Fibroblast of lung (primary cell): ENCODE measurements around the gene ALOX5. TPM values are rescaled to one million over a fixed set of nuclear protein-coding genes. Genes with fewer than 3 reads are reported as not detected.

ENCODE experiments used
- DNase-seq, 2 donors: peaks; one replicate each; pipeline versions ENCODE4 v3.0.0 to v3.0.0-alpha.2; 2010; ENCODE audit warnings: low read depth in 2 of 2
- H2AFZ ChIP-seq: 2 replicates; pipeline ENCODE4 v1.5.1; 2012; ENCODE audit warnings: low read length, control low read depth, inconsistent platforms
- H3K27ac ChIP-seq: 2 replicates; pipeline ENCODE4 v1.5.1; 2011; ENCODE audit warnings: low read length, control low read depth; ENCODE audit not compliant: insufficient read depth
- H3K27me3 ChIP-seq: 2 replicates; pipeline ENCODE4 v1.5.1; 2011; ENCODE audit warnings: mild to moderate bottlenecking, low read length; ENCODE audit not compliant: control insufficient read depth, insufficient read depth
- H3K36me3 ChIP-seq: 2 replicates; pipeline ENCODE4 v1.5.1; 2011; ENCODE audit warnings: low read length; ENCODE audit not compliant: control insufficient read depth, insufficient read depth
- H3K4me1 ChIP-seq: 2 replicates; pipeline ENCODE4 v1.5.1; 2011; ENCODE audit warnings: low read length; ENCODE audit not compliant: control insufficient read depth, insufficient read depth; ENCODE audit errors: extremely low read depth
- H3K4me2 ChIP-seq: 2 replicates; pipeline ENCODE4 v1.5.1; 2011; ENCODE audit warnings: low read length, control low read depth; ENCODE audit not compliant: insufficient read depth; ENCODE audit errors: extremely low read depth
- H3K4me3 ChIP-seq, 4 experiments: fragments of 200-600 bp in 1 of 4; sonication (generic) in 1 of 4; replicated peaks in 1 of 4; 2 replicates each; pipeline ENCODE4 v1.5.1; 2011 to 2016; ENCODE audit warnings: low read length in 4 of 4, low read depth in 3 of 4, mild to moderate bottlenecking in 3 of 4, control low read depth in 2 of 4, inconsistent platforms in 1 of 4, mixed read lengths in 1 of 4; ENCODE audit not compliant: insufficient read depth in 1 of 4; ENCODE audit errors: control extremely low read depth in 1 of 4
- H3K79me2 ChIP-seq: 2 replicates; pipeline ENCODE4 v1.5.1; 2012; ENCODE audit warnings: mild to moderate bottlenecking, low read length, inconsistent platforms; ENCODE audit not compliant: control insufficient read depth, insufficient read depth
- H3K9ac ChIP-seq: 2 replicates; pipeline ENCODE4 v1.5.1; 2011; ENCODE audit warnings: mild to moderate bottlenecking, low read length, control low read depth; ENCODE audit not compliant: insufficient read depth
- H3K9me3 ChIP-seq: 2 replicates; pipeline ENCODE4 v1.5.1; 2012; ENCODE audit warnings: low read depth, low read length; ENCODE audit not compliant: control insufficient read depth, insufficient read depth
- H4K20me1 ChIP-seq: 2 replicates; pipeline ENCODE4 v1.5.1; 2011; ENCODE audit warnings: low read length; ENCODE audit not compliant: control insufficient read depth, insufficient read depth; ENCODE audit errors: extremely low read depth
- CTCF ChIP-seq, 2 donors: IDR thresholded peaks in 1 of 2; conservative IDR thresholded peaks in 1 of 2; 1 replicate in 1 of 2; 2 replicates in 1 of 2; pipeline ENCODE4 v1.5.1; 2011 to 2012; ENCODE audit warnings: low read length in 2 of 2, control low read depth in 1 of 2, inconsistent platforms in 1 of 2, low read depth in 1 of 2, mild to moderate bottlenecking in 1 of 2
- EZH2 ChIP-seq: IDR thresholded peaks from 2 replicates; pipeline ENCODE4 v1.5.1; 2012; ENCODE audit warnings: low read length, control low read depth, mild to moderate bottlenecking; ENCODE audit errors: missing control alignments
- polyA plus RNA-seq, 2 donors: library from polyadenylated mRNA; depleted of rRNA in 1 of 2; stranded (reverse) in 1 of 2; unstranded in 1 of 2; fragments of >200 nt; gene quantifications; 2 replicates each; pipeline ENCODE4 v1.2.1, GENCODE V29; 2011 to 2012; ENCODE audit warnings: missing spikeins in 1 of 2
- total RNA-seq: library from RNA; depleted of rRNA; stranded (reverse); fragments of >200 nt; gene quantifications from 2 replicates; pipeline ENCODE4 v1.2.1, GENCODE V29; 2014

Gene ALOX5
- total and polyA plus RNA-seq, 2 donors (not counting 1 experiment from before 2014, with no cell fraction given) = not detected

- H3K4me2 ChIP-seq = no peak overlapping the region
- H3K4me1 ChIP-seq = no peaks in the 10 kb centered on the region
- H3K79me2 ChIP-seq = no peaks in the 10 kb centered on the region
- no peaks in the 10 kb centered on the region for H3K9me3 ChIP-seq
- DNase-seq = no peak
- H4K20me1 ChIP-seq = no peaks in the 10 kb centered on the region
- no peak overlapping the region for H3K4me3 ChIP-seq
- no peaks in the 10 kb centered on the region for H3K36me3 ChIP-seq
- TF ChIP-seq CTCF (conservative IDR thresholded peaks at IDR 0.05 in 1 of 2, IDR thresholded peaks at IDR 0.05 in 1 of 2; ENCODE audit: low read depth in 1 of 2, low read length in 2 of 2) = no peak
- no peak for TF ChIP-seq EZH2
- H3K9ac ChIP-seq = no peak overlapping the region
- H2AFZ ChIP-seq = no peak overlapping the region
- H3K27ac ChIP-seq = no peak overlapping the region
- no peaks in the 10 kb centered on the region for H3K27me3 ChIP-seq
Observed at GRCh38 chr10:45441239-45442190, 67.5 kb downstream of the ALOX5 start.

- no peak overlapping the region for H2AFZ ChIP-seq
- H3K27me3 ChIP-seq = no peaks in the 10 kb centered on the region
- no peaks in the 10 kb centered on the region for H4K20me1 ChIP-seq
- TF ChIP-seq CTCF (conservative IDR thresholded peaks at IDR 0.05 in 1 of 2, IDR thresholded peaks at IDR 0.05 in 1 of 2; ENCODE audit: low read depth in 1 of 2, low read length in 2 of 2) (no peak), EZH2 (no peak)
- no peaks in the 10 kb centered on the region for H3K4me1 ChIP-seq
- H3K27ac ChIP-seq = no peak overlapping the region
- no peak overlapping the region for H3K4me2 ChIP-seq
- no peak for DNase-seq
- H3K9me3 ChIP-seq = no peaks in the 10 kb centered on the region
- no peaks in the 10 kb centered on the region for H3K36me3 ChIP-seq
- H3K79me2 ChIP-seq = no peaks in the 10 kb centered on the region
- no peak overlapping the region for H3K4me3 ChIP-seq
- no peak overlapping the region for H3K9ac ChIP-seq
Observed at GRCh38 chr10:45442251-45442650, 68.2 kb downstream of the ALOX5 start.

GRCh38 chr10:45442662-45443061 lies 68.6 kb downstream of the ALOX5 start:
- Histone ChIP-seq H3K27ac (no peak overlapping the region), H3K4me2 (no peak overlapping the region), H3K4me1 (no peaks in the 10 kb centered on the region), H4K20me1 (no peaks in the 10 kb centered on the region), H3K27me3 (no peaks in the 10 kb centered on the region), H3K4me3 (no peak overlapping the region), H3K9ac (no peak overlapping the region), H3K79me2 (no peaks in the 10 kb centered on the region), H2AFZ (no peak overlapping the region), H3K36me3 (no peaks in the 10 kb centered on the region), H3K9me3 (no peaks in the 10 kb centered on the region)
- TF ChIP-seq CTCF (conservative IDR thresholded peaks at IDR 0.05 in 1 of 2, IDR thresholded peaks at IDR 0.05 in 1 of 2; ENCODE audit: low read depth in 1 of 2, low read length in 2 of 2) (no peak), EZH2 (no peak)
- DNase-seq = no peak
